Breast epithelium (tissue), 4 donors: ENCODE data around the gene ZMIZ2. TPM values are rescaled to one million over a fixed set of nuclear protein-coding genes. Genes with fewer than 3 reads are reported as not detected.

Experiments used
- DNase-seq, 2 donors: peaks; one replicate each; pipeline ENCODE4 v3.0.0-alpha.2; 2019; ENCODE audit warnings: low spot score in 2 of 2
- H3K27ac ChIP-seq, 2 donors: fragments of 200-600 bp; sonication (generic) in 1 of 2; one replicate each; pipeline ENCODE4 v1.5.1; 2016 to 2019; ENCODE audit warnings: mild to moderate bottlenecking in 1 of 2
- H3K27me3 ChIP-seq, 2 donors: fragments of 200-600 bp; sonication (generic) in 1 of 2; one replicate each; pipeline versions ENCODE4 v1.5.1 to v1.6.0; 2017 to 2019; ENCODE audit warnings: control low read depth in 1 of 2, mild to moderate bottlenecking in 1 of 2
- H3K36me3 ChIP-seq: fragments of 200-600 bp; one replicate; pipeline ENCODE4 v1.5.1; 2019
- H3K4me1 ChIP-seq, 2 donors: fragments of 200-600 bp; sonication (generic); one replicate each; pipeline ENCODE4 v1.5.1; 2016 to 2019; ENCODE audit warnings: control low read depth in 1 of 2
- H3K4me3 ChIP-seq, 3 donors: fragments of 200-600 bp; sonication (generic); 1 replicate in 2 of 3; 2 replicates in 1 of 3; pipeline ENCODE4 v1.5.1; 2016 to 2019; ENCODE audit warnings: mild to moderate bottlenecking in 3 of 3, moderate library complexity in 2 of 3
- H3K9me3 ChIP-seq, 2 donors: fragments of 200-600 bp; sonication (generic) in 1 of 2; one replicate each; pipeline ENCODE4 v1.5.1; 2016 to 2019; ENCODE audit warnings: control low read depth in 1 of 2
- CTCF ChIP-seq, 3 donors: fragments of 450-650 bp; IDR thresholded peaks; one replicate each; pipeline ENCODE4 v1.5.1; 2016 to 2017; ENCODE audit warnings: antibody characterized with exemption in 3 of 3, mild to moderate bottlenecking in 3 of 3, moderate library complexity in 3 of 3
- POLR2A ChIP-seq: fragments of 450-650 bp; IDR thresholded peaks from one replicate; pipeline ENCODE4 v1.6.1; 2016; ENCODE audit warnings: antibody characterized with exemption, mild to moderate bottlenecking, moderate library complexity
- POLR2AphosphoS5 ChIP-seq, 3 donors: sonication (generic); formaldehyde crosslinking; IDR thresholded peaks; one replicate each; pipeline ENCODE4 v1.6.1; 2017; ENCODE audit warnings: antibody characterized with exemption in 3 of 3
- intact Hi-C: fragments of 100-400 bp; cut with DNase I; formaldehyde crosslinking; loops from one replicate; pipeline ENCODE4 v1.15.1; 2023; ENCODE audit warnings: low total_unique reads
- total RNA-seq, 3 donors: library from RNA; depleted of rRNA; stranded (reverse); fragments of >200 nt; gene quantifications; one replicate each; pipeline ENCODE4 v1.1.0, GENCODE V29; 2016

ZMIZ2 gene
- total RNA-seq, 3 donors from 2014 or later, result 12.5 to 30.1 (median 23.6) TPM

- H3K4me1 ChIP-seq, result peaks cover 0 to 12% of the 10 kb centered on the region in 2 donors
- intact Hi-C loops, result no loop called here
- peak overlapping the region; percentile 87 to 91 (median 89) for H3K4me3 ChIP-seq
- no peaks in the 10 kb centered on the region for H3K9me3 ChIP-seq
- no peaks in the 10 kb centered on the region for H3K36me3 ChIP-seq
- no peak for DNase-seq
- H3K27me3 ChIP-seq, result no peaks in the 10 kb centered on the region
- peak overlapping the region; percentile 96 to 99 for H3K27ac ChIP-seq
- TF ChIP-seq POLR2AphosphoS5 (IDR thresholded peaks at IDR 0.05) (no peak), POLR2A (no peak), CTCF (IDR thresholded peaks at IDR 0.05) (no peak)
Observed at GRCh38 chr7:44748948-44749731, 493 bp downstream of the ZMIZ2 start.

- Histone ChIP-seq H3K9me3 (no peaks in the 10 kb centered on the region), H3K27me3 (no peaks in the 10 kb centered on the region), H3K27ac (peak overlapping the region in 1 of 2 donors; percentile 96), H3K4me3 (peak overlapping the region in 2 of 3 donors; percentile 89 to 91), H3K36me3 (no peaks in the 10 kb centered on the region), H3K4me1 (peaks cover 0 to 12% of the 10 kb centered on the region in 2 donors)
- DNase-seq, result no peak
- TF ChIP-seq POLR2A, result no peak
- no peak for TF ChIP-seq CTCF (IDR thresholded peaks at IDR 0.05)
- no peak for TF ChIP-seq POLR2AphosphoS5 (IDR thresholded peaks at IDR 0.05)
- intact Hi-C loops, result no loop called here
Observed at GRCh38 chr7:44749992-44750391, 1.3 kb downstream of the ZMIZ2 start.

- no peaks in the 10 kb centered on the region for H3K9me3 ChIP-seq
- no peak for DNase-seq
- TF ChIP-seq CTCF (IDR thresholded peaks at IDR 0.05), result no peak
- no peak for TF ChIP-seq POLR2A
- no peak for TF ChIP-seq POLR2AphosphoS5 (IDR thresholded peaks at IDR 0.05)
- peaks cover 4 to 15% of the 10 kb centered on the region in 2 donors for H3K4me1 ChIP-seq
- intact Hi-C loops, result no loop called here
- H3K36me3 ChIP-seq, result no peaks in the 10 kb centered on the region
- no peak overlapping the region for H3K27ac ChIP-seq
- peak overlapping the region in 1 of 3 donors; percentile 89 for H3K4me3 ChIP-seq
- no peaks in the 10 kb centered on the region for H3K27me3 ChIP-seq
Observed at GRCh38 chr7:44750424-44750823, 1.8 kb downstream of the ZMIZ2 start.

- Histone ChIP-seq H3K4me3 (no peak overlapping the region), H3K4me1 (peaks cover 7 to 21% of the 10 kb centered on the region in 2 donors), H3K27ac (no peak overlapping the region), H3K36me3 (no peaks in the 10 kb centered on the region), H3K9me3 (no peaks in the 10 kb centered on the region), H3K27me3 (no peaks in the 10 kb centered on the region)
- intact Hi-C loops, result no loop called here
- TF ChIP-seq CTCF (IDR thresholded peaks at IDR 0.05), result no peak
- TF ChIP-seq POLR2A, result no peak
- no peak for TF ChIP-seq POLR2AphosphoS5 (IDR thresholded peaks at IDR 0.05)
- DNase-seq, result no peak
Observed at GRCh38 chr7:44750921-44751571, 2.4 kb downstream of the ZMIZ2 start.

- H3K27ac ChIP-seq, result no peak overlapping the region
- peaks cover 9 to 30% of the 10 kb centered on the region in 2 donors for H3K4me1 ChIP-seq
- H3K9me3 ChIP-seq, result no peaks in the 10 kb centered on the region
- intact Hi-C loops, result no loop called here
- H3K36me3 ChIP-seq, result no peaks in the 10 kb centered on the region
- TF ChIP-seq CTCF (IDR thresholded peaks at IDR 0.05), result no peak
- no peak for DNase-seq
- no peak overlapping the region for H3K4me3 ChIP-seq
- no peaks in the 10 kb centered on the region for H3K27me3 ChIP-seq
Observed at GRCh38 chr7:44752822-44753221, 4.2 kb downstream of the ZMIZ2 start.
